Tibial nerve (tissue), 4 donors: Measurements from ENCODE around the gene FABP3.

Source experiments
- EP300 ChIP-seq, 2 donors: sonication (generic); formaldehyde crosslinking; IDR thresholded peaks; one replicate each; pipeline ENCODE4 v1.6.1; 2017; ENCODE audit warnings: antibody characterized with exemption in 2 of 2, mild to moderate bottlenecking in 1 of 2
- POLR2A ChIP-seq, 2 donors: fragments of 450-650 bp; IDR thresholded peaks; one replicate each; pipeline ENCODE4 v1.6.1; 2017; ENCODE audit warnings: antibody characterized with exemption in 2 of 2, mild to moderate bottlenecking in 2 of 2, moderate library complexity in 2 of 2
- TF ChIP-seq, protein P1 (sequence below), 5 experiments: fragments of 200-600 bp in 3 of 5; fragments of 450-650 bp in 2 of 5; sonication (generic) in 3 of 5; IDR thresholded peaks; one replicate each; pipeline ENCODE4 v1.5.1; 2016 to 2019; ENCODE audit warnings: antibody characterized with exemption in 5 of 5, mild to moderate bottlenecking in 3 of 5, moderate library complexity in 2 of 5

DNA sequence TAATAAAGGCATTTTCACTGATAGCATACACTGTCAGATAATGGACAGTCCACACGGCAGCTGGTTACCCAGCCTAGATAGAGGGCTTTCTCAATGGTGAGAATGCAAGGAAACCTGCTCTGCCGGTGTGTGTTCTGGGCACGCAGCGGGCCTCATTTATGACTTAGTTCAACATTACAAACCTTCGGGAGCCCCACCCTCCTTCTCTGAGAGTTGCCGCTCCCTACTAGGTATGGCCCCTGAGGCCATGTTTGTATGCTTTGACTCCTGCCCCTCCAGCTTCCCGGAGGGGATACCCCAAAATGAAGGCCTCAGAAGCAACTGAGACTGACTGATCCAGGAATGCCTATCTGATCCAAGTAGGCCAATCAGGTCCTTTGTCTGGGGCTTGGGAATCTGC, 17.2 kb upstream of the FABP3 start:
- TF ChIP-seq, protein P1, sequence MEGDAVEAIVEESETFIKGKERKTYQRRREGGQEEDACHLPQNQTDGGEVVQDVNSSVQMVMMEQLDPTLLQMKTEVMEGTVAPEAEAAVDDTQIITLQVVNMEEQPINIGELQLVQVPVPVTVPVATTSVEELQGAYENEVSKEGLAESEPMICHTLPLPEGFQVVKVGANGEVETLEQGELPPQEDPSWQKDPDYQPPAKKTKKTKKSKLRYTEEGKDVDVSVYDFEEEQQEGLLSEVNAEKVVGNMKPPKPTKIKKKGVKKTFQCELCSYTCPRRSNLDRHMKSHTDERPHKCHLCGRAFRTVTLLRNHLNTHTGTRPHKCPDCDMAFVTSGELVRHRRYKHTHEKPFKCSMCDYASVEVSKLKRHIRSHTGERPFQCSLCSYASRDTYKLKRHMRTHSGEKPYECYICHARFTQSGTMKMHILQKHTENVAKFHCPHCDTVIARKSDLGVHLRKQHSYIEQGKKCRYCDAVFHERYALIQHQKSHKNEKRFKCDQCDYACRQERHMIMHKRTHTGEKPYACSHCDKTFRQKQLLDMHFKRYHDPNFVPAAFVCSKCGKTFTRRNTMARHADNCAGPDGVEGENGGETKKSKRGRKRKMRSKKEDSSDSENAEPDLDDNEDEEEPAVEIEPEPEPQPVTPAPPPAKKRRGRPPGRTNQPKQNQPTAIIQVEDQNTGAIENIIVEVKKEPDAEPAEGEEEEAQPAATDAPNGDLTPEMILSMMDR (IDR thresholded peaks at IDR 0.05): no peak
- TF ChIP-seq POLR2A (IDR thresholded peaks at IDR 0.05) (no peak), EP300 (IDR thresholded peaks at IDR 0.05) (no peak)
